ENCODE results near the gene PLP1. TPM values are rescaled to one million over a fixed set of nuclear protein-coding genes. Genes with fewer than 3 reads are reported as not detected.

PLP1 gene
- total and polyA plus RNA-seq, 9 of the 15 experiments (the other 6 are each of a cell fraction or from before 2014, with no cell fraction given), result not detected

DNA sequence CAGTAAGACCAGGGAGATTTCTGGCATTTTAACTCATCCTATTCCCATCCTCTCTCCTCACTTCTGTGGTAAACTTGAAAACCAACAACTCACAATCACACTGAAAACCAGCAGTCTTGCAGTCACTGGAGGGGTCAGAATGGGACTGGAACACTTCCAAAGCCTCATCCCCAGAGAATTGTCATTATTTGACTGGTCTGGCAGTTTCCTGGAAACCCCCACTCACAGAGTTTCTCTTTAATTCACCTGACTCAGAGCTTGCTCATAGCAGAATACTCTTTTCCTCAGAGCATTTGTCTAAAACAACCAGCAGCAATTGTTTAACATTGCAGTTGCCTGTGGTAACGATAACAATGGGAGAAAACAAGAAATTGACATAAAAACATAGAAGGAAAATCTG lies 62.8 kb downstream of the PLP1 start:
- ChIA-PET POLR2A (no interaction called here), CTCF (ENCODE audit: low intra/inter-chr PET ratio) (no interaction called here)
- no peak overlapping the region for H2AFZ ChIP-seq (ENCODE audit: low read depth, low read length)
- H3K27ac ChIP-seq (ENCODE audit: extremely low read depth, low read depth, low read length), result no peak overlapping the region
- intact Hi-C loops (cut with micrococcal nuclease) (no loop called here), in situ Hi-C loops (cut with MboI) (no loop called here)
- H3K4me2 ChIP-seq (ENCODE audit: insufficient read depth, low read length), result no peak overlapping the region
- H4K20me1 ChIP-seq (replicated peaks; ENCODE audit: control insufficient read depth, insufficient read depth, low read length), result no peaks in the 10 kb centered on the region
- no peak overlapping the region for H3K9ac ChIP-seq (ENCODE audit: insufficient read depth in 1 of 2, low read depth in 2 of 2, low read length in 2 of 2)
- no peak for TF ChIP-seq CCAR2 (IDR thresholded peaks at IDR 0.05; ENCODE audit: low read depth, low read length)
- TF ChIP-seq GTF2F1 (IDR thresholded peaks at IDR 0.05; ENCODE audit: low read depth, low read length), result no peak
- no peak for TF ChIP-seq NR1H2 (CRISPR knock-in tag; IDR thresholded peaks at IDR 0.05)
- no peak for TF ChIP-seq KLF6 (CRISPR knock-in tag; IDR thresholded peaks at IDR 0.05; ENCODE audit: borderline replicate concordance)
- no peak for TF ChIP-seq ZNF77 (CRISPR knock-in tag; IDR thresholded peaks at IDR 0.05)
- TF ChIP-seq PTBP1 (IDR thresholded peaks at IDR 0.05; ENCODE audit: low read depth, low read length), result no peak
- TF ChIP-seq BRD9 (IDR thresholded peaks at IDR 0.05; ENCODE audit: low read depth, partially characterized antibody), result no peak
- H3K9me3 ChIP-seq (replicated peaks; ENCODE audit: control insufficient read depth, insufficient read depth, low read depth, low read length), result no peaks in the 10 kb centered on the region
- no peak for ATAC-seq
- WGBS (ENCODE audit: insufficient coverage, low coverage, missing lambda C conversion rate), result 0% methylated on average over 1 of the region's 1 CpG
- H3K4me3 ChIP-seq, result no peak overlapping the region
- H3K4me1 ChIP-seq (replicated peaks in 1 of 2; ENCODE audit: control insufficient read depth in 2 of 2, insufficient read depth in 2 of 2, low read length in 2 of 2), result no peaks in the 10 kb centered on the region
- DNase-seq (ENCODE audit: extremely low read depth in 1 of 4, low spot score in 3 of 4), result no peak
- no TSS peak for BruUV-seq (replicated peaks)
- H3K27me3 ChIP-seq (ENCODE audit: control insufficient read depth in 2 of 2, insufficient read depth in 2 of 2, low read length in 2 of 2), result no peaks in the 10 kb centered on the region
- H3K9me1 ChIP-seq (ENCODE audit: control insufficient read depth, insufficient read depth, low read length), result no peaks in the 10 kb centered on the region
- no peaks in the 10 kb centered on the region for H3K79me2 ChIP-seq (ENCODE audit: control insufficient read depth, insufficient read depth, low read length)
- no peaks in the 10 kb centered on the region for H3K36me3 ChIP-seq (ENCODE audit: control insufficient read depth, insufficient read depth, low read length)
- FAIRE-seq, result no peak

Other genes starting within 250 kb of the PLP1 start
Only the 7 nearest of the 8 such genes appear.
- gene TCEAL4, start 191.3 kb upstream of the PLP1 start, total RNA-seq (2014; rRNA removed), result 3.9 and 4.0 TPM in 2 replicates
- gene TCEAL4, start 191.3 kb upstream of the PLP1 start, total RNA-seq (2014; rRNA removed; fragmentation: Illumina TruSeq; extraction: Trizol), result 7.0 and 8.3 TPM in 2 replicates
- 7.9 and 8.4 TPM in 2 replicates for gene TCEAL4, start 191.3 kb upstream of the PLP1 start, total RNA-seq (2015; rRNA removed; fragmentation: Illumina TruSeq; extraction: Trizol)
- gene TCEAL4, start 191.3 kb upstream of the PLP1 start, total RNA-seq (2021), result 2.9 and 3.1 TPM in 2 replicates
- gene TCEAL4, start 191.3 kb upstream of the PLP1 start, polyA plus RNA-seq (2011; rRNA removed), result 0.36 and 0.37 TPM in 2 replicates
- 9.3 and 12.3 TPM in 2 replicates for gene TCEAL4, start 191.3 kb upstream of the PLP1 start, polyA plus RNA-seq (2014; fragmentation: Illumina TruSeq; extraction: Trizol)
- gene TCEAL4, start 191.3 kb upstream of the PLP1 start, polyA plus RNA-seq (2014; fragmentation: Nextera tagmentation; extraction: Ambion mirVana), result 1 to 10 TPM; 6.9 to 9.1 TPM
- 7.3 and 8.9 TPM in 2 replicates for gene TCEAL4, start 191.3 kb upstream of the PLP1 start, polyA plus RNA-seq (2014; rRNA removed)
- gene TCEAL3, start 168.9 kb upstream of the PLP1 start, total RNA-seq (2014; rRNA removed), result not detected in 2 replicates
- gene TCEAL3, start 168.9 kb upstream of the PLP1 start, total RNA-seq (2014; rRNA removed; fragmentation: Illumina TruSeq; extraction: Trizol), result not detected in 2 replicates
- not detected in 2 replicates for gene TCEAL3, start 168.9 kb upstream of the PLP1 start, total RNA-seq (2015; rRNA removed; fragmentation: Illumina TruSeq; extraction: Trizol)
- gene TCEAL3, start 168.9 kb upstream of the PLP1 start, total RNA-seq (2021), result not detected in 2 replicates
- not detected in 2 replicates for gene TCEAL3, start 168.9 kb upstream of the PLP1 start, polyA plus RNA-seq (2011; rRNA removed)
- gene TCEAL3, start 168.9 kb upstream of the PLP1 start, polyA plus RNA-seq (2014; fragmentation: Illumina TruSeq; extraction: Trizol), result not detected in 2 replicates
- gene TCEAL3, start 168.9 kb upstream of the PLP1 start, polyA plus RNA-seq (2014; fragmentation: Nextera tagmentation; extraction: Ambion mirVana), result not detected
- not detected in 2 replicates for gene TCEAL3, start 168.9 kb upstream of the PLP1 start, polyA plus RNA-seq (2014; rRNA removed)
- gene TCEAL1, start 147.9 kb upstream of the PLP1 start, total RNA-seq (2014; rRNA removed), result 3.3 and 4.0 TPM in 2 replicates
- 2.8 and 3.1 TPM in 2 replicates for gene TCEAL1, start 147.9 kb upstream of the PLP1 start, total RNA-seq (2014; rRNA removed; fragmentation: Illumina TruSeq; extraction: Trizol)
- gene TCEAL1, start 147.9 kb upstream of the PLP1 start, total RNA-seq (2015; rRNA removed; fragmentation: Illumina TruSeq; extraction: Trizol), result 2.9 and 4.0 TPM in 2 replicates
- 2.1 and 2.5 TPM in 2 replicates for gene TCEAL1, start 147.9 kb upstream of the PLP1 start, total RNA-seq (2021)
- gene TCEAL1, start 147.9 kb upstream of the PLP1 start, polyA plus RNA-seq (2011; rRNA removed), result 1.8 and 2.8 TPM in 2 replicates
- gene TCEAL1, start 147.9 kb upstream of the PLP1 start, polyA plus RNA-seq (2014; fragmentation: Illumina TruSeq; extraction: Trizol), result 3.4 and 4.1 TPM in 2 replicates
- 1 to 10 TPM; 2.5 to 4.1 TPM for gene TCEAL1, start 147.9 kb upstream of the PLP1 start, polyA plus RNA-seq (2014; fragmentation: Nextera tagmentation; extraction: Ambion mirVana)
- 3.8 and 5.3 TPM in 2 replicates for gene TCEAL1, start 147.9 kb upstream of the PLP1 start, polyA plus RNA-seq (2014; rRNA removed)
- gene MORF4L2, start 90.1 kb upstream of the PLP1 start, total RNA-seq (2014; rRNA removed), result 309 and 374 TPM in 2 replicates
- gene MORF4L2, start 90.1 kb upstream of the PLP1 start, total RNA-seq (2014; rRNA removed; fragmentation: Illumina TruSeq; extraction: Trizol), result 508 and 522 TPM in 2 replicates
- gene MORF4L2, start 90.1 kb upstream of the PLP1 start, total RNA-seq (2015; rRNA removed; fragmentation: Illumina TruSeq; extraction: Trizol), result 386 and 415 TPM in 2 replicates
- gene MORF4L2, start 90.1 kb upstream of the PLP1 start, total RNA-seq (2021), result 324 and 325 TPM in 2 replicates
- gene MORF4L2, start 90.1 kb upstream of the PLP1 start, polyA plus RNA-seq (2011; rRNA removed), result 608 and 781 TPM in 2 replicates
- 587 and 647 TPM in 2 replicates for gene MORF4L2, start 90.1 kb upstream of the PLP1 start, polyA plus RNA-seq (2014; fragmentation: Illumina TruSeq; extraction: Trizol)
- 100 to 1,000 TPM; 420 to 476 TPM for gene MORF4L2, start 90.1 kb upstream of the PLP1 start, polyA plus RNA-seq (2014; fragmentation: Nextera tagmentation; extraction: Ambion mirVana)
- 338 and 382 TPM in 2 replicates for gene MORF4L2, start 90.1 kb upstream of the PLP1 start, polyA plus RNA-seq (2014; rRNA removed)
- gene TMEM31, start 65.9 kb upstream of the PLP1 start, total RNA-seq (2014; rRNA removed), result not detected in 2 replicates
- not detected in 2 replicates for gene TMEM31, start 65.9 kb upstream of the PLP1 start, total RNA-seq (2014; rRNA removed; fragmentation: Illumina TruSeq; extraction: Trizol)
- gene TMEM31, start 65.9 kb upstream of the PLP1 start, total RNA-seq (2015; rRNA removed; fragmentation: Illumina TruSeq; extraction: Trizol), result not detected in 2 replicates
- not detected in 2 replicates for gene TMEM31, start 65.9 kb upstream of the PLP1 start, total RNA-seq (2021)
- 0.18 and 0.34 TPM in 2 replicates for gene TMEM31, start 65.9 kb upstream of the PLP1 start, polyA plus RNA-seq (2011; rRNA removed)
- not detected in 2 replicates for gene TMEM31, start 65.9 kb upstream of the PLP1 start, polyA plus RNA-seq (2014; fragmentation: Illumina TruSeq; extraction: Trizol)
- not detected for gene TMEM31, start 65.9 kb upstream of the PLP1 start, polyA plus RNA-seq (2014; fragmentation: Nextera tagmentation; extraction: Ambion mirVana)
- not detected in 2 replicates for gene TMEM31, start 65.9 kb upstream of the PLP1 start, polyA plus RNA-seq (2014; rRNA removed)
- gene RAB9B, start 55.4 kb downstream of the PLP1 start, total RNA-seq (2014; rRNA removed), result 0.04 TPM in 1 of 2 replicates, not detected in the other
- gene RAB9B, start 55.4 kb downstream of the PLP1 start, total RNA-seq (2014; rRNA removed; fragmentation: Illumina TruSeq; extraction: Trizol), result not detected in 2 replicates
- gene RAB9B, start 55.4 kb downstream of the PLP1 start, total RNA-seq (2015; rRNA removed; fragmentation: Illumina TruSeq; extraction: Trizol), result not detected in 2 replicates
- not detected in 2 replicates for gene RAB9B, start 55.4 kb downstream of the PLP1 start, total RNA-seq (2021)
- gene RAB9B, start 55.4 kb downstream of the PLP1 start, polyA plus RNA-seq (2011; rRNA removed), result 0.04 TPM in 1 of 2 replicates, not detected in the other
- not detected in 2 replicates for gene RAB9B, start 55.4 kb downstream of the PLP1 start, polyA plus RNA-seq (2014; fragmentation: Illumina TruSeq; extraction: Trizol)
- under 1 TPM in 1 of 2 experiments, not detected in 1; 0.03 TPM for gene RAB9B, start 55.4 kb downstream of the PLP1 start, polyA plus RNA-seq (2014; fragmentation: Nextera tagmentation; extraction: Ambion mirVana)
- 0.05 TPM in 1 of 2 replicates, not detected in the other for gene RAB9B, start 55.4 kb downstream of the PLP1 start, polyA plus RNA-seq (2014; rRNA removed)
- not detected in 2 replicates for gene TMSB15B, start 185.8 kb downstream of the PLP1 start, total RNA-seq (2014; rRNA removed)
- gene TMSB15B, start 185.8 kb downstream of the PLP1 start, total RNA-seq (2014; rRNA removed; fragmentation: Illumina TruSeq; extraction: Trizol), result 0.22 TPM in 1 of 2 replicates, not detected in the other
- gene TMSB15B, start 185.8 kb downstream of the PLP1 start, total RNA-seq (2015; rRNA removed; fragmentation: Illumina TruSeq; extraction: Trizol), result not detected in 2 replicates
- gene TMSB15B, start 185.8 kb downstream of the PLP1 start, total RNA-seq (2021), result not detected in 2 replicates
- gene TMSB15B, start 185.8 kb downstream of the PLP1 start, polyA plus RNA-seq (2011; rRNA removed), result 0.77 TPM in 1 of 2 replicates, not detected in the other
- gene TMSB15B, start 185.8 kb downstream of the PLP1 start, polyA plus RNA-seq (2014; fragmentation: Illumina TruSeq; extraction: Trizol), result 0.14 TPM in 1 of 2 replicates, not detected in the other
- under 1 TPM; 0.32 to 0.39 TPM for gene TMSB15B, start 185.8 kb downstream of the PLP1 start, polyA plus RNA-seq (2014; fragmentation: Nextera tagmentation; extraction: Ambion mirVana)
- gene TMSB15B, start 185.8 kb downstream of the PLP1 start, polyA plus RNA-seq (2014; rRNA removed), result 0.05 and 0.93 TPM in 2 replicates